ENCODE data around the gene CNPY4.

The CNPY4 gene

DNA sequence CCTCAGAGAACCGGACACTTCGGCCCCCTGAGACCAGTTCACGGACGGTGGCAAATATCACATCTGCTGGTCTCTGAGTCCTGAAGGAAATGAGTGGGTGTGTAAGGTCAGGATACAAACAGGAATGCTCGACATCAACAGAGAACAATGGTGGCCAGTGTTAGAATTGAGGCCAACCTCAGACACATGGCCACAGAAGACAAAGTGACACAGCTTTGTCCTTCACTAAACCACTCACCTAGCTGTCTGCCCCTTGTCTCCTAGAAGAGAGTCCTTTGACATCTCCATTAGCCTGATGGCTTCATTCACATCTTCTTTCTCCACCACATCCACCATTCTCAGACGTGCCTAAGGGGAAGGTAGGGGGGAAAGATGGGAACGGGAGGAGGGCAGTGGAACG is 26.4 kb upstream of the CNPY4 start:
- DNase-seq = no peak

DNA sequence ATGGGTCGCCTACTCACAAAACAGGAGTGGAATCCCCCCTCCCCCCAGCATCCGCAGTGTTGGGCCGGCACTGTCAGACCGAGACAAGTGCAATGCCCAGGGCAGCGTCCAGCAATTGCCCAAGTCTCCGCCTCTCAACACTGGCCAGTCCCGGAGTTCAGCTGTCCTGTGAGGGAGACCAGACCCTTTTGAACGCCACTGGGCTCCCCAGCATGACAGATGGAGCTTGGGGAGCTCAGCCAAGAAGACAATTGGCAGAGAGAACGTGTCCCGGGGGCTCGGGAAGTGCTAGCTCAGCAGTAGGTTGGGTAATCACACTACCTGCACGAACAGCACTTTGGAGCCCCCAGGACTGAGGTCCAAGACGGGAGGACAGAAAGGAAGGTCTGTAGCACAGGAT is 25.9 kb upstream of the CNPY4 start:
- DNase-seq = no peak

DNA sequence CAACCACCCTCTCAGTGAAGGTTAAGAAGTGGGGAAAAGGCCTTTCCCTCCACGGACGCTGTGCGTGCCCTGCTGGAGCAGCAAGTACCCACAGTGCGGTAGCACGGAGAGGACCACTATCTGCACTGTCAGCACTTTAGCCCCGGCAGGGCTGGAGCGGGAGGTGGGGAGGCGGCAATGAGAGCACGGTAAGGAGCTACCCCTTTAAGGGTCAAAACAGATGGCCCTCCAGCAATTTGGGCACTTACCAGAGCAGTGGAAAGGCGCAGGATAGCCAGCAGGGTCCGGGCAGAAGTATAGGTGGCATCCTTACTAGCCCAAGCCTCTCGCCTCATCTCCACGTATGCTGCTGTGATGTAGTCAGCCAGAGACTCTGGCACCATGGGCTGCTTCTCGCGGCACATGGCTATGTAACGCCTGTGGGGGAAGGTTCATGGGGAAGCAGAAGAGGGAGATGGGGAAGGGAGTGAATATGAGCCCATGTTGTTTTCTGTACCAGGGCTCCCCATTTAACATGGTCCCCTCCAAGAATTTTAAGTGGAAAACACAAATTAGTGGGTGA is 25.4 kb upstream of the CNPY4 start:
- DNase-seq = no peak

DNA sequence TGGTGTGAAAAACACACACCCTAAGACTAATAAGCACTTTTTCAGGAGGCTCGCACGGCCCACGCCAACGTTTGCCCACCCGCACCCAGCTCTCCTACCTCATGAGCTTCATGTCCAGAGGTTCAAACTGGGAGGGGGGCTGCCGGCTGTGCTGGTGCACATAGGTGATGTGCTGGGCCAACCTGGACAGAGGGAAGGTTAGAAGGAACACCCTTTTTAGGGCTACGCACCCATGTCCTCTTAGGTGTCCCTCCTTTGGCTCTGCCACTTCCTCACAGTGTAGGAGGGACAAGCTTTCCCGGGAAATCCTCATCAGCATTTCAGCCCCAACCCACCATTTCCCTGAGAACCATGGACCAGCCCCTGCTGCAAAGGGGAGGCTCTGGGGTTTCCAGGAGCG is 24.1 kb upstream of the CNPY4 start:
- no peak for DNase-seq

DNA sequence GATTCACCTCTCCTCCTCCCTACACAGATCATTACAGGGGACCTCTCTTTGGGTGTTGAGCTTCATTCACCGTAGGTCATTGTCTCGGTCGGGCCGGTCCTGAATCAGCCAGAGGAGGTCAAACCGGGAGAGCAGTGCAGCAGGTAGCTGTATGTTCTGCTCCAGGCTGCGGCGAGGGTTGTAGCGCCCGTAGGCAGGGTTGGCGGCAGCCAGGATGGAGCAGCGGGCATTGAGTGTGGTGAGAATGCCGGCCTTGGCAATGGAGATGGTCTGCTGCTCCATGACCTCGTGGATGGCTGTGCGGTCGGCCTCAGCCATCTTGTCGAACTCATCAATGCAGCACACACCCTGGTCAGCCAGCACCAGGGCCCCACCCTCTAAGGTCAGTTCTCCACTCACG is 23.7 kb upstream of the CNPY4 start:
- no peak for DNase-seq

DNA sequence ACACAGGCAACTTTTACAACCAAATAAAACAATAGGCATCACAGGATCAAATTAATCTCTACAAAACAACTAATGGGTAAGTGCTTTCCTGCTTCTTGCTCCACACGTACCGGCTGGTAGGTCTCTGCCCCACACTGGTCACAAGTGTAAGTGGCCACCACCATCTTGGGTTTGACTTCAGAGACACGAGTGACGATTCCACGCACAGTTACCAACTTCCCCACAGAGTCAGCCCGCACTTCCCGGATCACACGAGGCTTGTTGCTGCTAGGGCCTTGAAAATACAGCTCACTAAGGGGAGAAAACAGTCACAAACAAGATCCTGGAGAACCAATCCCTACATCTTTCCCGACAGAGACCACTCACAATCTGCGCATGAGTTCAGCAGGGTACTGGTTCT is 20.5 kb upstream of the CNPY4 start:
- no peak for DNase-seq

DNA sequence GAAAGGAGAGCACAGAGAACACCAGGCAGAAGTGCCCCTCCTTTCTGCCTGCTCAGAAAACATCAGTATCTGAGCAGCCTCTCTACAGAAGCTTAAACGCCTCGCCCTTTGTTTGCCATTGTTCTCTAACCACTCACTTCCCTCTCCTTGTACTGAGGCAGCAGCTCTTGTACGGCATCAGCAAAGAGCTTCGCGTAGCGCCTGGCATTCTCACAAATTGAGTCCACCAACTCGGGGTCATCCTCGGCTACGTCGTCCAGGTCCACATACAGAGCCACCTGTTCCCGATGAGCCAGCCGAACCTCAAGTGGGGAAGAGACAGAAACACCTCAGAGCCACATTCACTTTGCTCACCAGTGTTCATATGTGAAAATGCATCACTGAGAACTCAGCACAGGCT is 20.0 kb upstream of the CNPY4 start:
- no peak for DNase-seq

DNA sequence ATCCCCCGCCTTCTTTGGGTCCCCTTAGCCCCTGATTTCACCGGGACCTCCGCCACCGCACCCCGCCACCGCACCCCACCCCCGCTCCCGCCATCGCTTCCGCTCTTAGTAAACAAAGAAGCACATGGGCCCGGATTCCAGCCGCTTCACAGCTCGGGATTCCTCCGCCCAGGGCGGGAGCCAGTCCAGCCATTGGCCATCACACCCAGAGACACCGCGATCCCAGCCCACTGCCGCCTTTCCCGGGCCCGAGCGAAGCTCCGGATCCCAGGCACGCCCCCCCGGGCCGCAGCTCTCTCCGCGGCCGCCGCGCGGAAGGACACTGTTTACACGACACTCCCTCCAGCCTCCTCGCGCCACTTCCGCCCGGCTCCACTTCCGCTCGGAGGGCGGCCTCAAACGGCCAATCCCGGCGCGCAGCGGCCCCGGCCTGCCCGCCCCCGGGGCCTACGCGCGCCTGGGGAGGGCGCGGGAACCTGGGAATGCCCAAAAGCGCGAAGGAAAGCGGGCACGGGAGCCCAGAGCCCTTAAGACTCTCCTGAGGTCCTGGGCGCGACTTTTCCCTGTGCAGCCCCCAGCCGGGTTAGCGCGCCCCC is 18.9 kb upstream of the CNPY4 start:
- DNase-seq = peak; percentile 92

DNA sequence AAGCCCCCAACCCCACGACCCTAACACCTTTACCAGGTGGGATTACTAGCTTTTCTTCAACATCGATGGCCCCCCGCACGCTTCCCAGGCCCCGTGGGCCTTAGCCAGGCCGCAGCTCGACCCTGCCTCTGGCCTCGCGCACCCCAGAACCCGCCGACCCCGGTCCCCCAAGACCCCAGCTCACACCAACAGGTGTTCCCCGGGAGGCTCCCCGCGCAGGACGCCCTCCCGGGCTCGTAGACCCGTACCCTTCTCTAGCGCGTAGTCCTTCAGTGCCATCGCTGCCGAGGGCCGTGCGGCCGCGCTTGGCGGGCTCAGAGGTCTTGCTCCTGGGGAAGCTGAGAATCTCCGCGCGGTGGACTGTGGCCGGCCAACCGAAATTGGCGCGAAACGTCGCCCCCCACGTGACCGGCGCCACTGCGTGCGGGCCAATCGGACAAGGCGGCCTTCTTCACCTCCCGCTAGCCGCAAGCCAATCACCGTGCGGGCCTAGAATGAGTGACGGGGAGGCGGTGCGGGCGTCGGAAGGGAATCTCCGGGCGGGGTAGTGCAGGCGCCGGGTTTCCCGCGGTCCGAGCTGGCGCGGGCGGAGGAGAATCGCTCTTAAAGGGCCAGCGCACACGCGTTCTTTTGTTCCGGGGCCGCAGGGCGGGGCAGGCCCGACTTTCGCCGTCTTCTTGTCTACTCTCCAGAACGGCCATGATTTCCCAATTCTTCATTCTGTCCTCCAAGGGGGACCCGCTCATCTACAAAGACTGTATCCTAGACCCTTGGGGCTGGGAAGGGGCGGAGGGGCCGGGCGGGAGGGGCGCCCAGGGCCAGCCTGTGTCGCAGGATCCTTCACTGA is 18.2 kb upstream of the CNPY4 start, which contains the start of the genes AP4M1 and MCM7:
AP4M1 (plus strand) TSS at position 628 of the 847 bp plus-strand sequence; CDS start at position 700, 72 bp downstream.
MCM7 (minus strand) TSS at position 382 of the 847 bp plus-strand sequence; CDS start at position 279, 103 bp downstream.
- peak; percentile 99 for DNase-seq

DNA sequence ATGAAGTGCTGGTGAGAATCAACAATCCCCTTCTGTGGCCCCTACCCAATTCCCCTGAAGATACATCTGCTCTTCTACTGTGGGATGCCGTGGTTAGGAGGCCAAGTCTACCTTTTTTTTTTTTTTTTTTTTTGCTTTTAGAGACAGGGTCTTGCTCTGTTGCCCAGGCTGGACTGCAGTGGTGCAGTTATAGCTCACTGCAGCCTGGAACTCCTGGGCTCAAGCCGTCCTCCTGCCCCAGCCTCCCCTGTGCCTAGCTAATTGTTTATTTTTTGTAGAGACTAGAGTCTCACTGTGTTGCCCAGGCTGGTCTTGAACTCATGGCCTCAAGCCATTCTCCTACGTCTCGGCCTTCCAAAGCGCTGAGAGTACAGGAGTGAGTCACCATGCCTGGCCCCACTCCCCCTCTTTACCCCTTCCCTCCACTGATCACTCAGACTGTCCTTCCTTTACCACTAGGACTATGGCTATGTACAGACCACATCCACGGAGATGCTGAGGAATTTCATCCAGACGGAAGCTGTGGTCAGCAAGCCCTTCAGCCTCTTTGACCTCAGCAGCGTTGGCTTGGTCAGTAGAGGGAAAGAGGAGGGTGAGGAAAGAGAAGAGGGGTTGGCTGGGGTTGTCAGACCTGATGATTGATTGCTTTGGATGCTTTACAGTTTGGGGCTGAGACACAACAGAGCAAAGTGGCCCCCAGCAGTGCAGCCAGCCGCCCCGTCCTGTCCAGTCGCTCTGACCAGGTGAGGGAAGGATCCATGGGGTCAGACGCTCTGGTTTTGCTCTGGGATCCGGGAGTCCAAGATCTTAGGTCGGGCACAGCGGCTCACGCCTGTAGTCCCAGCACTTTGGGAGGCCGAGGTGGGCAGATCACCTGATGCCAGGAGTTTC is 16.2 kb upstream of the CNPY4 start:
- no peak for DNase-seq

DNA sequence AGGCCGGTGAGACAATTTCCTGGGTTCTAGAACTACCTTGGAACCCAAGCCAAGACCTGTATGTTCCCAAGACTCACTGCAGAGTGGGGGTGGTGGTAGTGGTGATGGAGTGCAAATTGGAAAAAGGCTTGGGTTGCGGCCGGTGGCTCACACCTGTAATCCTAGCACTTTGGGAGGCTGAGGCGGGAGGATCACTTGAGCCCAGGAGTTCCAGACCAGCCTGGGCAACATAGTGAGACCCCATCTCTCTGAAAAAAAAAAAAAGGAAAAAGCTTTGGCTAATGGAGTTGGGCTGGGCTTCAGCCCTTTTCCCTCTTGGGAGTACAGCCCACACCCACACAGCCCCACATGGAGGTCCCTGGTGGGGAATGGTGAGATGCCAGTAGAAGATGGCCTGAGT is 13.9 kb upstream of the CNPY4 start:
- no peak for DNase-seq

DNA sequence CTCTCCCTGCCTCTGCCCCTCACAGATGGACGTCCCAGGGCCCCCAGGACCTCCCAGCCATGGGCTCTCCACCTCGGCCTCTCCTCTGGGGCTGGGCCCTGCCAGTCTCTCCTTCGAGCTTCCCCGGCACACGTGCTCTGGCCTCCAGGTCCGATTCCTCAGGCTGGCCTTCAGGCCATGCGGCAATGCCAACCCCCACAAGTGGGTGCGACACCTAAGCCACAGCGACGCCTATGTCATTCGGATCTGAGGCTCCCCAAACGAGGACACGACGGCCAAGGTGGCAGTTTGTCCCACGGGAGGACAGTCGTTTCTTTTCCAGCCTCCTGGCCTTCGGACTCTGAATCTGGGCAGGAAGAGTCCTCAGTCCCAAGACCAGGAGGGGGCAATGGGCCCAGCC is 12.8 kb upstream of the CNPY4 start:
- no peak for DNase-seq

DNA sequence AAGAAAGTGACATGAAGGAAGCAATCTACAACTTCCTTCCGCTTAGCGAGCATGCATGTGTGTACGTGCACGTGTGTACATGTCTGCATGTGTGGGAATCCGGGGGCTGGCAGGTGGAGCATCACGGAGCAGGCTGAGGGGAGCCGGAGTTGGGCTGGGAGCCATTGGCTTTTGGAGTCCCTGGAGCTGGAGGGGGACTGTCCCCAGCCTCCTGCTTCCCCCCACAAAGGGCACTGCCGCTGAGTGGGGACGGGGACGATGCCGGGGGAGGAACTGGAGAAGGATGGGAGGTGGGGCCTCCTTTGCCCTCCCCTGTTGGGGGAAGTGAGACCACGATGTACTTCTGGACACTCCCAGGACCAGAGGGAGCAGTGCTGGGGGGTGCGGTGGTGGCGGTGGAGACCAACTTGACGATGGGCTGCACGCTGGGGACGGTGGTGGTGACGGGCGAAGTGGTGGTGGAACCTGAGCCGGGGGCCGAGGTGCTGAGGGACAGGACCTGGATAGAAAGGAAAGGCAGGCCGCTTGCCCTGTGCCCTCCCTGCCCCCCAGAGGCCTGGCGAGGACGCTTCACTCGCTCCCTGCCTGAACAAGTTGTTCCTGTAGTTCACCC is 12.2 kb upstream of the CNPY4 start:
- no peak for DNase-seq

DNA sequence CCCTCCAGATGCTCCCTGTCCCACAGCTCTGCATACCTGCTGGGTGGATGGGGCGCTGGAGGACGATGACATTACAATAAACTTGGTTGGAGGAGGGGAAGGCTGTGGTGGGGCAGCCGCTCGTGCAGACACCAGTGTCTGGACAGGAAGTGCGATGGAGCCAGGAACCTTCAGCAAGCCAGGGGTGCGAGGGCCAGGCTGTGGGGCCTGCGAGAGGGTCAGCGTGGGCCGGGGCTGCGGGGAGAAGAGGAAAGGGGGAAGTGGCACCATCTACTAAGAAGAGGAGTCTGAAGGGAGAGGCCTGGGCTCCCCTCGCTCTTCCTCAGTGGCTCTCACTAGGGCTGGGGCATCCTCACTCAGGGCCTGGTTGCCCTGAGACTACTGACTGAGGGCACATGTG is 11.5 kb upstream of the CNPY4 start:
- no peak for DNase-seq

DNA sequence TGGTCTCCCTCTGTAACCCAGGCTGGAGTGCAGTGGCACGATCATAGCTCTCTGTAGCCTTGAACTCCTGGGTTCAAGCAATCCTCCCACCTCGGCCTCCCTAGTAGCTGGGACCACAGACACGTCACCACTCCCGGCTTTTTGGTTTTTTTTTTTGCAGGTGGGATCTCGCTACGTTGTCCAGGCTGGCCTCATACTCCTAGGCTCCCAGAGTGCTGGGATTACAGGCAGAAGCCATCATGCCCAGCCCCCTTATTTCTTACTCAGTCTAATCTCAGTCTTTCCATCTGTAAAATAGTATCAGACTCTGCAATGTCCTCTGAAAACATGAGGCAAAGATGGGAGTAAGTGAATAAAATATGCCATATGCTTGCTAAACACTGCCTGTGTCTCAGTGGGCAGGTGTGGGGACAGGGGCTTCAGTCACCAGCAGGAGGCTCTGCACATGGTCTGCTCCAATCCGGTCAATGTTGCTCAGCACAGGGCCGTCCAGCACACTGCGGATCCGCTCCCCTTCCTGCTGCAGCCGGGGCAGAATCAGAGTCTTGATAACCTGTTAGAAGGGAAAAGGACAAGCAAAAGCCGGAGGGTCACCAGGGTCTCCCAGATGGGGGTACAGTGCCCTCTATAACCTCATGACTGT is 9.8 kb upstream of the CNPY4 start:
- no peak for DNase-seq

DNA sequence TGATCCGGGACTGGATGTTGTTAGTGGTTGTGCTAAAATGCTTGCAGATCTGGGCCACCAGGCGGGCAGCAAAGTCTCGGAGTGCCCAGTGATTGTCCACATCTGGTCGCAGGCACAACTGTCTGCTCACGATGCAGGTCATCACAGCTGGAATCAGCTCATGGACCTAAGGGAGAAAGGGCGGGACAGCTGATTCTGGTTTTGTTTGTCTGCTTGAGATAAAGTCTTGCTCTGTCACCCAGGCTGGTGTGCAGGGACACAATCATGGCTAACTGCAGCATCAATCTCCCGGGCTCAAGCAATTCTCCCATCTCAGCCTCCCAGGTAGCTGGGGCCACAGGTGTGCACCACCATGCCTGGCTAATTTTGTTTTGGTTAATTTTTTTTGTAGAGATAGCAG is 8.3 kb upstream of the CNPY4 start:
- no peak for DNase-seq

DNA sequence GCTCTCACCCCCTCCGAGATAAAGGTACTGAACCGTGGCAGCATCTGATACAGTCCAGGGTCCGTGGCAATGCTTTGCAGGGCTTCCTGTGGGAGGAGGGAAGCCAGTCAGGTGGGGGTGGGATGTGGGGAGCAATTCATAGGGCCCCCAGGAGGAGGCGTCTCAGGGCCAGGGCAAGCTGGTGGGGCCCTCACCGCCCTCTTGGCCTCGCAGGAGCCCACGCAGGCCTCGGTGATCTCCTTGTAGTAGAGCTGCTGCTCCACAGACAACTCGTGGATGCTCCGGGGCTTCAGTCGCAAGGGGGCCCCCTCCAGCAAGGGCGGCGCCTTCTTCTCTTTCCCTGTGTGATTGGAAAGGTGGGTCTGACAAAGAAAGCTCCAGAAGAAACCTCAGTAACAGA is 7.5 kb upstream of the CNPY4 start:
- no peak for DNase-seq

DNA sequence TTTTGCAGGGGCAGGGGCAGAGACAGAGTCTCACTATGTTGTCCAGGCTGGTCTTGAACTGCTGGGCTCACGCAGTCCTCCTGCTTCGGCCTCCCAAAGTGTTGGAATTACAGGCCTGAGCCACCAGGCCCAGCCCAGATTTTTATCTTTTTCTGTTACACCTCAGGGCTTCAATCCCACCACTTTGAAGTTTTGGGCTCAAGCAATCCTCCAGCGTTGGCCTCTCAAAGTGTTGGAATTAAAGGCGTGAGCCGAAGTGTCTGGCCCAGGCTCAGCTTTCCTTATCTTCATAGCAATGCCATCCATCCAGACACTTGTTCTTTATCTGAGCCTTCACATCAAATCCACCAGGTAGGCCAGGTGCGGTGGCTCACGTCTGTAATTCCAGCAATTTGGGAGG is 4.4 kb upstream of the CNPY4 start:
- DNase-seq = no peak

DNA sequence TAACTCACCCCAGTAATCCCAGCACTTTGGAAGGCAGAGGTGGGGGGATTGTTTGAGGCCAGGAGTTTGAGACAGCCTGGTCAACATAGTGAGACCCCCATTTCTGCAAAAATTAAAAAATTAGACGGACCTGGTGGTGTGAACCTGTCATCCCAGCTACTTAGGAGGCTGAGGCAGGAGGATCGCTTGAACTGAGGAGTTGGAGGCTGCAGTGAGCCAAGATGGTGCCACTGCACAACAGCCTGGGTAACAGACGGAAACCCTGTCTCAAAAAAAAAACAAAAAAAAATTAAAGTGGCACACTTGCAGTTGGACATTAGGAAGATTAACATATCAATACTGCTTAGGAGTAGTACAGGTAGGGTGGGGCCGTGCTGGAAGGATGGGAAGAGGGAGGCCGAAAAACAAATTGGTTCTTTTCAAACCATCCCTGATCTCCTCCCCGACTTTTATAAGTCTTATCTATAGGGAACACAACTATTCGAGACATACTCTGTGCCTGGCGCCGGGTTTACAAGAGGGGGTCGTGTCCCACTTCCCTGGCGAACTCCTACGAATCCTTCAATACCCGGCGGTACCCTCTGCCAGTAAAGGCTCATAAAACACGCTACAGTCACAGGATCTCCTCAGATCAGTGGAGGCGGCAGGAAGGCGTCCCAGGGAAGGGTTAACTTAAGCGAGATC is 904 bp upstream of the CNPY4 start:
- no peak for DNase-seq

DNA sequence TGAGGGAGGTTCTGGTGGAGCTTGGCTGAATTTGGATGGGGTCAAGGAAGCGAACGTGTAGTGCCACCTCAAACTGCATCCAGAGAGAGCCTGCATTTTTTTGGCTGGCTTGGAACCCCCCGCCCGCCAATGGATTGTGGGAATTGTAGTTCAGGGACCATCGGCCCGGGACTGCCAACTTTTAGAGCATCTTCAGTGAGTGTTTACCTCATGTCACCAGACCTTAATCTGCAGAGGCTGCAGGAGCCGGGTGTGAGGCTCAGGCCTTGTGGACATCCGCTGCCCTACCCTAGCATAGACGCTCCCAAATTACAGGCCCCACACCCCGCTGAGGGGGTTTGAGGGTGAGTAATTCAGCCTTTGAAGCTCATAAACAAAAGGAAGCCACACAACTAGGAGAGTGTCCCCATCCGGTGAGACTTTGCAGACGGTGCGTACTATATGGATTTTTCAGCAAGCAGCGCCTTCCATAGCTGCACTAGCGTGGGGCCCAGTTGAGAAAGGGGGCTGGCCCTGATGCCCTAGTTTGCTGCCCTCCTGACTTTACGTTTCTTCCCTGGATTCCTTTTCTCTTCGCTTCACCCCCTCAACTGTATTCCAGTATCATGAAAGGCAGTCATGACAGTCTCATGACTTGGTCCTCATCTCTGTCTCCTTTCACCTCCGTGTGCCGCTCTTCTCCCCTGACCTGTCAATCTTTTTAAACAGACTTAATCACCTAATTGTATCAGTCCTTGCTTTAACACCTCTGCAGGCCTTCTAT is 717 bp downstream of the CNPY4 start:
- no peak for DNase-seq

DNA sequence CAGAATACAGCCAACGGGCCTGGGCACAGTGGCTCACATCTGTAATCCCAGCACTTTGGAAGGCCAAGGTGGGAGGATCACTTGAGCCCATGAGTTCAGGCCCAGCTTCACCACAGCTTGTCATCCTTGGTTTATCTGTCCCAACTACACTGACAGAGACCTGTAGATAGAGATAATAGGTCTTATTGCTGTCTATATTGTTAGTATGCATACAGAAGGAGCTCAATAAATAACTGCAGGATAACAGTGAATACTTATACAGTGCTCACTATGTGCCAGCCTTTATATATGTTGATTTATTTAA is 1.3 kb downstream of the CNPY4 start:
- no peak for DNase-seq
